GM18951 (cell line): Measurements from ENCODE around the gene ORM1.

Source experiments
- POLR2A ChIP-seq: IDR thresholded peaks from 4 replicates; pipeline ENCODE4 v1.6.1; 2011; ENCODE audit warnings: mild to moderate bottlenecking; ENCODE audit not compliant: insufficient read length, insufficient read depth; ENCODE audit errors: extremely low read depth
- in situ Hi-C: fragments of 300-500 bp; cut with MboI; formaldehyde crosslinking; loops from one replicate; pipeline ENCODE4 v1.12.0; 2022; ENCODE audit warnings: low sequenced_read_pairs, mixed read lengths, inconsistent platforms; ENCODE audit not compliant: unreplicated experiment

The ORM1 gene

DNA sequence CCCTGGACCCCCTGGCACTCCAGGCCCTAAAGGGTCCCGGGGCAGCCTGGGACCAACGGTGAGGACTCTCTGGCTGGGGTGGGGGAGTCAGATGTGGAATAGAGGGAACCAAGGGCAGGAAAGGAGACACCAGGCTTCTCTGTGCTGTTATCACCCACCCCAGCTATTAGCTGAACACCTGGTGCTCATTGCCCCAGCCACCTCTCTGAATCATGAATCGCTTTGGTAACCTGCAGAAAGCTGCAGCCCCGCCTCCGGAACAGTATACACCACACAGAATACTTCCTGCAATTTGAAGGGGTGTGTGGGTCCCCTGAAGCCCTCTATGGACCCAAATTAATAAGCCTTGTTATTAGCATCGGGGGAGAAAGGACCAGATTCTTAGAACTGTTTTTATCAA, 40.4 kb upstream of the ORM1 start:
- TF ChIP-seq POLR2A: no peak
- in situ Hi-C loops: loop anchor here (10.0 kb wide), 1 partner anchor 198 kb away; no protein-coding TSS in a partner anchor

DNA sequence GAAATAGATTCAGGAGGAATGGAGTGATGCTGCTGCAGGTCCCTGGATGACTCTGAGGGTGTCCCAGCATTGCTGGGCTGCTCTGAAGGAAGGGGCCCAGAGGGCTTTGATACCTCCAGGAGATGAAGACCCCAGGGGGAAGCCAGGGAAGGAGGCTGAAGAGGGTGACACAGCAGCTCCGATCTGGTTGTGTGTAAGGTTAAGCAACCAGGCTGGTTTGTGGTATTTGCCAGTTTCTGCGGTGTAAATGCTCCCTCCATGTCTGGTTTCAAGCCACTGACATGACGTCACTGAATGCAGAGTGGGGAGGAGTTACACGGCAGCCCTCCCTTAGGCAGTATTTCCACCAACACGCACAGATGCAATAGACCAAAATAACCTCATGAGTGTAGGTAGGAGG, 40.0 kb upstream of the ORM1 start:
- in situ Hi-C loops: loop anchor here (10.0 kb wide), 1 partner anchor 198 kb away; no protein-coding TSS in a partner anchor

DNA sequence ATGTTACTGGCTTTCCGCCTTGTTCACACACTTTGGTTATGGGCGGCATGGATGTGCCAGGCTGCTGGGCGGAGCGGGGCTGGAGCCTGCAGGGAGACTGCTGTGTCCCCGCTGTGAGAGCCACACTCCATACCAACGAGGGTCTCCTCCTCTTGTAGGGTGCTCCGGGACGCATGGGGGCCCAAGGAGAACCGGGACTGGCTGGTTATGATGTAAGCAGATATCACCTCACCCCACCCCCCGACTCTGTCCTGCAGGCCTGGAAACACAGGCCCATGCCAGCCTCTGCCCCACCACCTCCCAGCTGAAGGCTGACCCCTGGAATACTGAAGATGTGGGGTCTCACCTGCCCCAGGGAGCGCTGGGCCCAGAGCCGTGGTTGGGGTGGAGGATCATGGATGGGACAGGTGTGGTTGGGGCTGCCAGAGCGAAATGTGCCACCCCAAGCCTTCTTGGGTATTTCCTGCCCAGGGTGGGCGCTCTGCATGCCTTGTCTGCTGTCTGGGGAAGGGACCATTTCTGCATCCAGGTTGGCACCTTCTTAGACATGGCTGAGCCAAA, 39.3 kb upstream of the ORM1 start:
- in situ Hi-C loops: loop anchor here (10.0 kb wide), 1 partner anchor 199 kb away; no protein-coding TSS in a partner anchor
- no peak for TF ChIP-seq POLR2A

More for the DNA sequence above, 40.0 kb upstream of the ORM1 start:
- no peak for TF ChIP-seq POLR2A

DNA sequence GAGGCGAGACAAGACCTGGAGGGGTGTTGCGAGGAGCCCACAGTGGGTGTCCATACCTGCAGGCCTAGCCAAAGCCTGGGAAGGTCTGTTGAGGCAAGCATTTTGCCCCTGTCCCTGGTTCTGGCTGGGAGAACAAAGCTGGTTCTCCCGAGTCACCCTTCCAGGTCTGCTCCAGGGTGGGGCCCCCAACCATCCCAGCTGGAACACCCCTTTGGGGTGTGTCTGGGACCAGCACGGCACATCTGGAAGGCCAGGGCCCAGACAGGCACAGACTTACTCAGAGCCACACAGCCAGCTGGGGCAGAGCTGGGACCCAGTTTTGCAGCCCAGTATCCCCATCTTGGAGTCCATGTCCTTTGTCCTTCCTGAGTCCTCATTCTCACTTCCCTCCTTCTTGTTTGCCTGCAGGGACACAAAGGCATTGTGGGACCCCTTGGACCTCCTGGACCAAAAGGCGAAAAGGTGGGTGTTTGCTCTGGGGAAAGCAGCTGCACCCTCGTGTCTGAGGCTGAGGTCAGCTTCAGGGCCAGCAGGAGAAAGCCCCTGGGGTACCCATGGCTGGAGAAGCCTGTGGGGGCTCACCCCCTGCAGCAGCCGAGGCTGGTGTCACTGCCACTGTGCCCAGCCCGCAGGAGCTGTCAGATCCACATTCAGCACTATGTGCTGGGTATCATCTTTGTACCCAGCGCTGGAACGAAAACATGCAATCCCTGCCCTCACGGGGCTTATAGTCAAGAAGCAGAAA, 38.4 kb upstream of the ORM1 start:
- in situ Hi-C loops: loop anchor here (10.0 kb wide), 1 partner anchor 200 kb away; no protein-coding TSS in a partner anchor
- TF ChIP-seq POLR2A: no peak

DNA sequence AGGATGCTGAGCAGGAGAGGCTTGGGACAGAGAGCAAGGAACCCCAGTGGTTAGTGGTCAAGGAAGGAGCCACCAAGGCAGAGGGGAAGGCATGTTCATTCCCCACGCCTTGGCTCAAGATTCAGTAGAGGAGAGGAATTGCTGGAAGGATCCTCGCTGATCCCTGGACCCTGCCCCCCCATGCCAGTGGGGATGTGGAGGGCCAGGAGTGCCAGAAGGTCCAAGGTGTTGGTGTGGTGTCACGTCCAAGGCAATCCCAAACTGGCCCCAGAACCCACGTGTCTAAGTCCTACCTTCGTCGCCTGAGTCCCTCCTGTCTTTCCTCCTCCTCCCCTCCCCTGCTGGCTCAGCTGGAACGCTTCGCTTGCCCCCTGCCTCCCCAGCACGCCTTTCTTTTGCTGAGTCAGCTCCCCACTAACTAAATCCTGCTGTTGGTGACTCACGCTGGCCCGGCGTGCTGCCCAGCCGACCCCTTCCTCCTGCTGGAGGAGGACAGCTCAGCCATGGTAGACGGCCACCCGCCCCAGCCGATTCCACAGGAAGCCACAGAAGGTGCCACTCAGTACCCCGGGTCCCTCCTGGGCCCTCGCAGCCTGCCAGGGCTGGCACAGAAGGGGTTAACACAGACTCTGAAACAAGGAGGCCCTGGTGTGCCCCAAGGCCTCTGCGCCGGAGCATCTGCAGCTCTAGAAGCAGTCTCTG, 37.6 kb upstream of the ORM1 start:
- no peak for TF ChIP-seq POLR2A
- in situ Hi-C loops: loop anchor here (10.0 kb wide), 1 partner anchor 201 kb away; no protein-coding TSS in a partner anchor

DNA sequence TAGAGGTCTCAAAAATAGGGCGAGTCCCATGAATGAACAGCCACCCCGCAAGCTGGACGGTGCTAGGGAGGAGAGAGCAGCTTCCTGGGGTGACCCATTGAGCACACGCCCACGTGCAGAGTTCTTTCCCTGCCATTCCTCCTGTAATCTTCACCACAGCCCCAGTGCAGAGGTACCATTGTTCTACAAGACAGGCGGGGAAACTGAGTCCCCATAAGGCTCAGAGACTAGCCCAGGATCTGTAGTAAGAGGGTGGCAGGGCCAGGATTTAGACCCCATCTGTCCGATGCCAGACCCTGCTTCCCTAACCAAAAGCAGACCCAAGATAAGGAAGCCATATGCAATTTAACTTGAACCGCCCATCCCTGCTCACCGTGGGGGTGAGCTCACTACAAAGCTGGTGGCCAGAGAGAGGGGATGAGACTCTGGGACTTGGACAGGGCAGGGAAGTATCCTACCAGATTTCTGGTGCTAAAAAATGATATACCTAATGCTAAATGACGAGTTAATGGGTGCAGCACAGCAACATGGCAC, 36.7 kb upstream of the ORM1 start:
- in situ Hi-C loops: loop anchor here (10.0 kb wide), 1 partner anchor 201 kb away; no protein-coding TSS in a partner anchor
- TF ChIP-seq POLR2A: no peak

DNA sequence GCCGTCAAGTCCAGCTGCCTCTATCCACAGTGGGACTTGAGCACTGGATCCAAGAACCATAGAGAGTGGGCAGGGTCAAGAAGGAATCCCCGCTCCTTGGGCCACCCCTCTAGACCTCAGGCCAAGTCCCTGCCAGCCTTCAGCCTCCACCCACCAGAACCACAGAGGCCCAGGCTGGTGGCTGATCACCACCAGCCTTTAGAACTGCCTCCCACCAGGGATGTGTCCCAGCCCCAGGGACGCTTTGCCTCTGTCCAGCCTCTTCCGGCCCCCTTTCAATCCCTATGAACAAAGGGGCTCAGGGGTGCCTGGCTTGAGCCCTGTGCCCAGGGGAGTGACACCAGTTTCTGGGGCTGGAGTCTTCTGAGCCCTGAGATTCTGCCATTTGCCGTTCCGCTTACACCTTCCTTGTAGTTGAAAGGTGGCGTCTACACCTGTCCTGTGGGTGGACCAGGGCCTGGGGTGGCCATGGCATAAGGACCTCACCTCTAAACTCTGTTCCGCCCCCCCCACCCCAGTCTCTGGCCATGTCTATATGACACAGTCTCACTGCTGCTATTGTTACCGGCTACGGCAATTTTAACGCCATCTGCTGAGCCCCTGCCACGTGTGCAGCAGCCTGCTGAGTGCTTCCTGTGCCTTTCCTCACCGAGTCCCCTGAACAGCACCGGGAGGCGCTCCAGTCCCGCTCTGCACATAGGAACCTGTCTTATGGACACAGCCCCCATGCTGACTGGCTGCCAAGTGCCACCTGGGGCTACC, 35.7 kb upstream of the ORM1 start:
- no peak for TF ChIP-seq POLR2A
- in situ Hi-C loops: loop anchor here (10.0 kb wide), 1 partner anchor 202 kb away; no protein-coding TSS in a partner anchor

DNA sequence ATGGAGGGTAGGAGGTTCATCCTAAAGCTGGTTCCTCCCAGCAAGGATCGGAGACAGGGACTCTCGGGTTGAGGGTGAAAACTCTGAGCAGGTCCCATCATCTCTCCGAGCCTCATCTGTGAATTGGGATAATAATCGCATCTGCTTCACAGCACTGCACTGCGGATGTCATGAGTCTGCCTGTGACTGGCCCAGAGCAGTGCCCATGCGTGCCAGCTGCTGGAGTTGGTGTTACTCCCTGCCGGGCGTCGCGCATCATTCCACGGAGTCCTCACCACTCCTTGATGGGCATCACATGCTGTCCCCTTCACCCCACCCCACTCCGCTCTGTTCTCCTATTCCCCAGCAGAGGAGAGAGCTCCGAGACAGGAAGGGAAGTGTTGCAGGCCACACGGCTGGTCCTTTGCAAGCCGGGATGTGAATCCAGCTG, 35.1 kb upstream of the ORM1 start:
- no peak for TF ChIP-seq POLR2A
- in situ Hi-C loops: loop anchor here (10.0 kb wide), 1 partner anchor 203 kb away; no protein-coding TSS in a partner anchor

DNA sequence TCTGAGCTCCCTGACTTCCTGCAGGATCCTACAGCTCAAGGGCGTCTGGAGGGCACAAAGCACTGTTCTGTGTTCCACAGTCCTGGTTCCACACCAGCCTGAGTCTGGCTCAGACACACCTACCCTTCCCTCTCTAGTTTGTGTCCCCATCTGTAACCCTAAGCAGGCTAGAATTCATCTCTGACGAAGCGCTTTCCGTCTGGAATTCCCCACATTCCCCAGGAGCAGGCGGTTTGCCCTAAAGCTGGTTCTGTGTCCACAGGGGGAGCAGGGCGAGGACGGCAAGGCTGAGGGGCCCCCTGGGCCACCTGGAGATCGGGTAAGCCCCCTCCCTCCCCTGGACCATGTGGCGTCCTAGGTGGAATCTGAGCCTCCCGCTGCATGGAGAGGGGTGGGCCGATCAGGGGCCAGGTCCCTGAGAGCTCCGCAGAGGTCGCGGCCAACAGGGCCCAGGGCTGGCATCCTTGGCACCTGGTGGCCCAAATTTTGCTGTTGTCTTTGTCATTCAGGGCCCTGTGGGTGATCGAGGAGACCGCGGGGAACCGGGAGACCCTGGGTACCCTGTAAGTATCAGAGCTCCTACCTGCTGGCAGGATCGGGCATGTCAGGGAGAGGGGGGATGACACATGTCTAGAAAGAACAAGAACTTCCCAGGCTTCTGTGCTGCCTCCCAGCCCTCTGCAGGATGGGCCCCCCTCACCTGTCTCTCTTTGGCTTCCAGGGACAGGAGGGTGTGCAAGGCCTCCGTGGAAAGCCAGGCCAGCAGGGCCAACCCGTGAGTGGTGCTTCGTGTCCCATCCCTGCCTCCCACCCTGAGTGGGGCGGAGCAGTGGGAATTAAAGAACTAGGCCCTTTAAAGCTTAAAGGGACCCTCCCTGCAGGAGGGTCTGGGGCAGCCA, 34.5 kb upstream of the ORM1 start:
- TF ChIP-seq POLR2A: no peak
- in situ Hi-C loops: loop anchor here (10.0 kb wide), 1 partner anchor 204 kb away; no protein-coding TSS in a partner anchor

DNA sequence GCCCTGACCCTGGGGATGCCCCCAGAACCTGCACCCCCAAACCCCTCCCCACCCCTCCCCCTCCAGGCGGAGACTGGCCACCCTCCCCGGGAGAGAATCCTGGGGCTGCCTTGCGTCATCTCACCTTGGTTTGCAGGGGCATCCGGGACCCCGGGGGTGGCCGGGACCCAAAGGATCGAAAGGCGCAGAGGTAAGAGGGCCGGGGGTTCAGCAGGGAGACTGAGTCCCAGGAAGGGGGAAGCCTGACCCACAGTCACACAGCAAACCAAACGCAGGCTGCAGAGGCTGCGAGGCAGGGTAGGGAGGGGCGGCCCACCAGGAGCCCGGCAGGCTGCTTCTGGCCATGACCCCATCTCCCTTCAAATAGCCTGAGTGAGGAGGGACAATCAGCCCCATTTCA, 33.8 kb upstream of the ORM1 start:
- no peak for TF ChIP-seq POLR2A
- in situ Hi-C loops: loop anchor here (10.0 kb wide), 1 partner anchor 204 kb away; no protein-coding TSS in a partner anchor

DNA sequence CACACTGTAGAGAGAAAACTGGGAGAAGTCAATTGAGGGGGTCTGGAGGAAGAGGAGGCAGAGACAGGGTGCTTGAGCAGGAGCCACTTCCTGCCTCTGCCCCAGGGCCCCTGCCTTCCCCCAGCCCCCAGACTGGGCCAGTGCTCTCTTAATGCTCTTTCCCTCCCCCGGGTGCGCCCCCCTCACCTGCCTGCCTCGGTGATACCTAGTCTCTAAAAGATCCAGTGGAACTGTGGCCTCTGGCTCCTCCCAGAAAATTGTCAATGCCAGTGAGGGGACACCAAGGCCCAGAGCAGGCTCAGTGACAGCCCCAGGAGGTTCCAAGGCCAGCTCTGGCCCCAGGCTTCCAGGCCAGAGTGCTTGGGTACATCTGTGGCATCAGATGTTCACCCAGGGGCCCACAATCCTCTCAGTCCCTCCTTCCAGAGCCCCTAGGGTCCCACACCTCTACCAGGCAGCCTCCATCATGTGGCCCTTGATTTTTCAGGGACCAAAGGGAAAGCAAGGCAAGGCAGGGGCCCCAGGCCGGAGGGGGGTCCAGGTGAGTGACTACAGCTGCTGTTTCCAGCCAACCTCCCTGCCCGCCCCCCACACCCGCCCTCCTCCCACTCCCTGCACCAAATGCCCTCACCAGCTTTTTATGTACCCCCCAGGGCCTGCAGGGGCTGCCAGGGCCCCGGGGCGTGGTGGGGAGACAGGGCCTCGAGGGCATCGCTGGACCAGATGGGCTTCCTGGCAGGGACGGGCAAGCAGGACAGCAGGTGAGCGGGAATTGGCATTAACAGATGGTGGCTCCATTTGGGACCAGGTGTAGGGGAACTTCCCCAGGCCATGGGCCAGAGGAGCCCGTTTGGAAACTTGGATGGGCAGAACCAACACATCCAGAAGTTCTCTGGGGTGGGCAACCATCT, 33.1 kb upstream of the ORM1 start:
- in situ Hi-C loops: loop anchor here (10.0 kb wide), 1 partner anchor 205 kb away; no protein-coding TSS in a partner anchor
- no peak for TF ChIP-seq POLR2A

DNA sequence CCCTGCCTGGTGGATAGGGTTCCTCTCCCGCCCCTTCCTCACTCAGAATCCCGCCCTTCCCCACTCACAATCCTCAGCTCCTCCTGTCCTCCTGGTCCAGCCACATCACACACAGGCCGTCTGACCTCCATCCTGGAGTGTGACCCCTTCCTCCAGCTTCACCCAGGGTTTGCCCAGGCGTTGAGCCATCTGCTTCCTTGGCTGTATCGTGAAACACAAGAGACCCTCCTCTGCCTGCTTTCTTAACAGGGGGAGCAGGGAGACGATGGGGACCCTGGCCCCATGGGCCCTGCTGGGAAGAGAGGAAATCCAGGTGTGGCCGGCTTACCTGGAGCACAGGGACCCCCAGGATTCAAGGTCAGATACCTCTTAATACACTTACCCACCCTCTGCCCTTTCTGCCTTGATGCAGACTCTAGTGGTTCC, 32.3 kb upstream of the ORM1 start:
- no peak for TF ChIP-seq POLR2A
- in situ Hi-C loops: no loop called here
